OCI-LY3 (cell line): ENCODE data around the gene INKA2.

Experiments
- CTCF ChIP-seq: fragments of 200-600, 300-600 bp; sonication (generic); IDR thresholded peaks from 2 replicates; pipeline ENCODE4 v1.5.1; 2014; ENCODE audit warnings: antibody characterized with exemption, low read length, low read depth
- EZH2phosphoT487 ChIP-seq: fragments of 200-600 bp; shearing (Covaris generic); IDR thresholded peaks from 2 replicates; pipeline ENCODE4 v1.6.1; 2018; ENCODE audit warnings: antibody characterized with exemption, mixed run types, low read depth

GRCh38 chr1:111709986-111710385 lies 29.2 kb downstream of the INKA2 start:
- no peak for TF ChIP-seq CTCF
- TF ChIP-seq EZH2phosphoT487 = no peak
